GM20431 (cell line): ENCODE results near the gene CEP131.
"Not testable (repeated sequence)": the region's sequence is repeated elsewhere in the genome, so short reads cannot be mapped to it uniquely, and the experiment has no call there.

Experiments
- in situ Hi-C: fragments of 300-500 bp; cut with MseI, MboI; formaldehyde crosslinking; loops from one replicate; pipeline ENCODE4 v1.15.0; 2020; ENCODE audit warnings: low sequenced_read_pairs; ENCODE audit not compliant: unreplicated experiment

CEP131 gene

GRCh38 chr17:81228834-81229665 lies 6.3 kb upstream of the CEP131 start:
- in situ Hi-C loops = no loop called here

GRCh38 chr17:81228420-81228819 lies 5.7 kb upstream of the CEP131 start:
- in situ Hi-C loops = no loop called here

- in situ Hi-C loops = not testable (repeated sequence)
Observed at GRCh38 chr17:81227630-81228029, 4.9 kb upstream of the CEP131 start.

GRCh38 chr17:81223762-81224130 lies 981 bp upstream of the CEP131 start:
- in situ Hi-C loops = no loop called here

GRCh38 chr17:81222620-81222905 lies 202 bp downstream of the CEP131 start:
- in situ Hi-C loops = no loop called here

GRCh38 chr17:81221842-81222619 lies 734 bp downstream of the CEP131 start:
- in situ Hi-C loops = no loop called here

- in situ Hi-C loops = no loop called here
Observed at GRCh38 chr17:81221371-81221841, 1.4 kb downstream of the CEP131 start.

GRCh38 chr17:81219476-81220180 lies 3.1 kb downstream of the CEP131 start:
- in situ Hi-C loops = no loop called here

GRCh38 chr17:81218991-81219390 lies 3.8 kb downstream of the CEP131 start:
- in situ Hi-C loops = no loop called here

GRCh38 chr17:81218459-81218858 lies 4.3 kb downstream of the CEP131 start:
- in situ Hi-C loops = no loop called here

- in situ Hi-C loops = no loop called here
Observed at GRCh38 chr17:81217491-81217890, 5.3 kb downstream of the CEP131 start.

GRCh38 chr17:81213978-81214377 lies 8.8 kb downstream of the CEP131 start:
- in situ Hi-C loops = no loop called here

GRCh38 chr17:81212365-81212764 lies 10.4 kb downstream of the CEP131 start:
- in situ Hi-C loops = no loop called here

- in situ Hi-C loops = no loop called here
Observed at GRCh38 chr17:81210868-81211267, 11.9 kb downstream of the CEP131 start.

- in situ Hi-C loops = no loop called here
Observed at GRCh38 chr17:81210466-81210865, 12.3 kb downstream of the CEP131 start.

- in situ Hi-C loops = no loop called here
Observed at GRCh38 chr17:81209141-81209540, 13.6 kb downstream of the CEP131 start.

GRCh38 chr17:81208651-81209050 lies 14.1 kb downstream of the CEP131 start:
- in situ Hi-C loops = no loop called here

GRCh38 chr17:81207610-81208581 lies 14.9 kb downstream of the CEP131 start:
- in situ Hi-C loops = no loop called here

- in situ Hi-C loops = no loop called here
Observed at GRCh38 chr17:81206657-81207056, 16.1 kb downstream of the CEP131 start.

- in situ Hi-C loops = no loop called here
Observed at GRCh38 chr17:81206166-81206565, 16.6 kb downstream of the CEP131 start.
